Stimulated activated CD8-positive, alpha-beta memory T cell treated with anti-CD3 and anti-CD28 coated beads, Interleukin-2, amount 100 ng/mL, for 1 hour (primary cell): Measurements from ENCODE around the gene RNU1-3.
"Not testable (repeated sequence)": the region's sequence is repeated elsewhere in the genome, so short reads cannot be mapped to it uniquely, and the experiment has no call there.

Source experiments
- DNase-seq, 2 donors: peaks; one replicate each; pipeline ENCODE4 v3.0.0-alpha.2; 2020; ENCODE audit warnings: low read depth in 2 of 2

The RNU1-3 gene

DNA sequence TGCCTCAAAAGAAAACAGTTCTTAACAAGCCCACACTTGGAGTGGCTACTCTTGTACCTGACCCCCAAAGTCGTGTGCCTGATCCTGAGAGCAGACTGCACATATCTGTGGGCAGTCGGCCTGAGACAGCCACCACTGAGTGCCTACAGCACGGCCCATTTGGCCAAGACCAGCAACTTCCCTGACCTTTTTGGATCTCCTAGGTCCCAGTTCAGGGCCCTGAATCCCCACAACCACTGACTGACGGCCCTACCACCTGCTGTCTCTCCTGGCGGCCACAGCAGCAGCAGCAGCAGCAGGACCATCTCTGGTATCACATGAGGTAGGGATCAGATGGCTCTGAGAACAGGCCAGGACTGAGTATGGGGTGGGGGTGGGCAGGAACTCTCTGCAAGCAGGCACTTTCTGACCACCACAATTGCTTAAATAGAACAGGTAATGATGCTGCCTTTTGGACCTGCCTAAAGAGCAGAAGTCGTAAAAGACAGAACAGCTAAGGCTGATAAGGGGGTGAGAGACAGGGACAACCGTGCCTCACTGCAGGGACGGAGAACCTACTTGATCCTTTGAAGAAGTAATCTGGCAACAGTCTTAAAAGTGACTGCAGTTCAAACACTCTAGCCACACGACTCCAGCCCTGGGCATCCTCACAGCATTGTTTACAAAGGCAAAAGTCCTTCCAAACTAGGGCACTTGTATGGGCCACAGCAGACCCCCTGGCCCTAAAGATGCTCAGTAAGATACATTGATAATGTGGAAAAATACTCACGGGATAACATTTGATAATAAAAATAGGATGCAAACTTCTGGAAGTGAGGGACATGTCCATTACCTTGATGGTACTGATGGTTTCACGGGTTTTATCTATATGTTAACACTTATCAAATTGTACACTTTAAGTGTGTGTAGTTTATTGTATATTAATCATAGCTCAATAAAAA is 27.4 kb downstream of the RNU1-3 start:
- DNase-seq = not testable (repeated sequence)

DNA sequence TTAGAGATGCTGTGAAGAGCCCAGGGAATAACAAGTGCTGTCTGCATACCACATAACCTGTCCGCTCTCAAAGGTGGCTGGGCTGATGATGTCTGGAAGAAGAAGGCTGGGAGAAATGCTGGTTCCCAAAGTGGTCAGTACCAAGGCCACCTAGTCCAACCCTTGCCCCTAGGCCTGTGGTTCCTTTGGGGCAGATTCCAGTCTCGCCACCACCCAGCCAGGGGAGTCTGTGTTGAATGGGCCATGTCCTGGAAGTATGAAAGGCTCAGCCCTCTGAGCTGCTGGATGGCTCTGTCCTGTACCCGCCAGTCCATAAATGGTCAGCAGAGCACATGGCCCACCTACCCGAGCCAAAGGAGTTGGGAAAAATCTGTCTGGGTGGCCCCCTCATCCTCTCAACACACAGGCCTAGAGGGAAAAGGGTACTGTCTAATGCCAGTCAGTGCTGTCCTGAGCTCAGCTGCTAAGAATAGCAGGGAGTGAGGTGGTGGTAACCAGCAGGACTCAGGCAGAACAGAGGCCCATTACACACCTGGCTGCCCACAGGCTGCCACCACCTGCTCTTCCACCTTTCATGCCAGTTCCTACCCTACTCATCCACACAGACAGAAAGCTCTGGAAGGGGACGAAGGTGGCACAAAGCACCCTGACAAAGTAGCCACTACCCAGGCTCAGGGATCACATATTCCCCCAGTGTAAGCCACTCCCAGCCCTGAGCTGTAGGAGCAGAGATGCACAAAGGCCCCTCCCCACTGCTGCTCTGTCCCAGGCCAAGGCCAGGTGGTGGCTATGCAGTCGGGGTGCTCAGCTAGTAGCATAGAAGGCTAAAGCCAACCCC is 28.6 kb downstream of the RNU1-3 start:
- DNase-seq = not testable (repeated sequence)

DNA sequence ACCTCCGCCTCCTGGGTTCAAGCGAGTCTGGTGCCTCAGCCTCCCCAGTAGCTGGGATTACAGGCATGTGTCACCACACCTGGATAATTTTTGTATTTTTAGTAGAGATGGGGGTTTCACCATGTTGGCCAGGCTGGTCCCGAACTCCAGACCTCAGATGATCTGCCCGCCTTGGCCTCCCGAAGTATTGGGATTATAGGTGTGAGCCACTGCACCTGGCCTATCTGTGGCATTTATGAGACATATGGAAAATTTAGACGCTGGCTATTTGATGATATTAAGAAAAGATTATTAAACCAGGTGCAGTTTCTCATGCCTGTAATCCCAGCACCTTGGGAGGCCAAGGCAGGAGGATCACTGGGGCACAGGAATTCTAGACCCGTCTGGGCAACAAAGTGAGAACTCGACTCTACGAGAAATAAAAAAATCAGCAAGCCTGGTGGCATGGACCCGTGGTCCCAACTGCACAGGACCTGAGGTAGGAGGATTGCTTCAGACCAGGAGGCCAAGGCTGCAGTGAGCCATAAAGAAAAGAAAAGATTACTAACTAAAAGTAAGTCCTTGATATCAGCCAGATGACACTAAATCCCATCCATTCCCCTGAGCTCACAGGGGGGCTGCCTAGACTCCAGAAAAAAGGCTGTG is 30.1 kb downstream of the RNU1-3 start:
- DNase-seq = not testable (repeated sequence)

DNA sequence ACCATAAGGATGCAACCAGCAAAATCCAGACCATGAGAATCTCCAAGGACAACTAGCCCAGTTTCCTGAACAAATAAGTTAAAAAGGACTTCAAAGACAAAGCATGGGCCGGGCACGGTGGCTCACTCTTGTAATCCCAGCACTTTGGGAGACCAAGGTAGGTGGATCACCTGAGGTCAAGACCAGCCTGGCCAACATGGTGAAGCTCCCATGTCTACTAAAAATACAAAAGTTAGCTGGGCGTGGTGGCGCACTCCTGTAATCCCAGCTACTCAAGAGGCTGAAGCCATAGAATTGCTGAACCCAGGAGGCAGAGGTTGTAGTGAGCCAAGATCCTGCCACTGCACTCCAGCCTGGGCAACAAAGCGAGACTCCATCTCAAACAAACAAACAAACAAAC is 30.8 kb downstream of the RNU1-3 start:
- not testable (repeated sequence) for DNase-seq

- not testable (repeated sequence) for DNase-seq
Measured at GRCh38 chr1:16633540-16634282, 33.0 kb downstream of the RNU1-3 start.

DNA sequence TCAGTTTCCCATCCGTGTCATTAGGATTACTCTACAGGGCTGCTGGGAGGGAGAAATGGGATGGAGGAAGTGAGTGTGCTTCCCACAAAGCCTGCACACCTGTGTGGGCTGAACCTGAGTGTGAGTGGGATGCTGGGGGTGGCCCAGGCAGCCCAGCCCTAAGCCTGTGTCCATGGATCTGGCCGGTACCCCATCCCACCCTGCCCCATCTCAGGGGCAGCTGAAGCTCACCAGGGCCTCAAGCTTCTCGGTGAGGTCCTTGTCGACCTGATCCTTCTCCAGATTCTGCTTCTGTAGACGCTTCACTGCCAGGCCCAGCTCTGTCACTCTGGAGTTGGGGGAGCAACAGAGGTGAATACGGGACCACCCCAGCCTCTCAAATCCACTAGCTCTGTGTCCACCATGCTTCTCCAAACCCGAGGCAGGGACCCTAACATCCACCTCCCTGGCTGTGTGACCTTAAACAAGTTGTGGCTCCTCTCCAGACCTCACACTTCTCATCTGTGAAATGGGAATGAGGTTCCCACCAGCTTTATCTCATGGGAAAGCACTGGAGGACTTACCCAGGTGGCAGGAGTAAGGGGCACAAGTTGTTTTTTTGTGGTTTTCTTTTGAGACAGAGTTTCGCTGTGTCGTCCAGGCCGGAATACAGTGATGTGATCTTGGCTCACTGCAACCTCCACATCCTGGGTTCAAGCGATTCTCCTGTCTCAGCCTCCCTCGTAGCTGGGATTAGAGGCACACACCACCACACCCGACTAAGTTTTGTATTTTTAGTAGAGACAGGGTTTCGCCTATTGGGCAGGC is 34.5 kb downstream of the RNU1-3 start:
- DNase-seq = not testable (repeated sequence)

GRCh38 chr1:16631248-16632043 is 35.3 kb downstream of the RNU1-3 start:
- no peak for DNase-seq

DNA sequence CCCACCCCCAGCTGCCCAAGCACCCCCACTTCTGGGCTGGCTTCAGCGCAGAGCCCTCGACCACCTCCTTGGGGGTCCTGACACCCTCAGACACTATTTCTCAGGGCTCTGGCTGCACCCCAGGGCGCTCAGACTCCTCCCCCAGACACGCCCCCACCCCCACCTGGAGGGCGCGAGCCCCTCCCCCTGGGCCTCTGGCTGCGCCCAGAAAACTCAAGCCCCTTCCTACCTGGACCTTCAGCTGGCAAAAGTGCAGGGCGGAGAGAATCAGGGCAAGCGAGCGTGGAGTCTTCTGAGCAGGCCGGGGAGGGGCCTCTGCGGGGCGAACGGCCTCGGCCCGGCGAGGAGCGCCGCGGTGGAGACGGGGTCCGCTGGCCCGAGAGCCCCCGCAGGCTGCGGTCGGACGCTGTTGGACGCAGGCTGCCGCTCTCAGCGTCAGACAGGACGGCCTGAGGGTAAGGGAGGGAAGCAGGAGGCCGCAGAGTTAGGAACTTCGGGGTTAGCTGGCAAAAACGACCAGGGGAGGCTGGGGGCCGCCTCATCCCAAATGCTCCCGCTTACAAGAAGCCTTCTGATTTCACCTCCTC is 36.0 kb downstream of the RNU1-3 start:
- no peak for DNase-seq

DNA sequence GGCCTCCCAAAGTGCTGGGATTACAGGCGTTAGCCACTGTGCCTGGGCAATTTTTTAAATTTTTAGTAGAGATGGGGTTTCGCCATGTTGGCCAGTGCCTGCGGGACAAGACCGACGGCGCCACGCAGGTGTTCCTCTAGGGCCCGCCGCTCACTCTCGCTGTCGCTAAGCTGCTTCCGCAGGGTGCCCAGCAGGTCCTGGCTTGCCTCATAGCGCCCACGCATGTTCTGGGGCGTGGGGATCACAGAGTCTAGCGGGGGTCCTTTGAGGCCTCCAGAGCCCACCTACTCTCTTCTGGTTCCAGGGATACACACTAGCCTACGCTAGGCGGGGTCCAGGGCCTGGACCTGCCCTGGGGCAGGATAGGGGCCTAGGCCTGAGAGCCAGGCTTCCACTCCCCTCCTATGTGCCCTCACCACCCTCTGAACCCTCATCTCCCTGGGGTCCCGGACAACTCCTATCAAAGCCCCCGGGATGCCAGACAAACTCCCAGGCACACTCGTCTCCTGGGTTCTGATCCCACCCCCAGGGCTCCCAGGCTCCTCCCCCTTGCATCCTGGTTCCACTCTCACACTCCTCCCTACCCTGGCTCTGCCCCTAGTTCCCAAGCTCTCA is 36.7 kb downstream of the RNU1-3 start:
- DNase-seq = not testable (repeated sequence)

- no peak for DNase-seq
Measured at GRCh38 chr1:16628361-16629111, 38.2 kb downstream of the RNU1-3 start.

- not testable (repeated sequence) for DNase-seq
Measured at GRCh38 chr1:16626409-16626983, 40.3 kb downstream of the RNU1-3 start.

- DNase-seq = no peak
Measured at GRCh38 chr1:16625497-16626408, 41.0 kb downstream of the RNU1-3 start.

DNA sequence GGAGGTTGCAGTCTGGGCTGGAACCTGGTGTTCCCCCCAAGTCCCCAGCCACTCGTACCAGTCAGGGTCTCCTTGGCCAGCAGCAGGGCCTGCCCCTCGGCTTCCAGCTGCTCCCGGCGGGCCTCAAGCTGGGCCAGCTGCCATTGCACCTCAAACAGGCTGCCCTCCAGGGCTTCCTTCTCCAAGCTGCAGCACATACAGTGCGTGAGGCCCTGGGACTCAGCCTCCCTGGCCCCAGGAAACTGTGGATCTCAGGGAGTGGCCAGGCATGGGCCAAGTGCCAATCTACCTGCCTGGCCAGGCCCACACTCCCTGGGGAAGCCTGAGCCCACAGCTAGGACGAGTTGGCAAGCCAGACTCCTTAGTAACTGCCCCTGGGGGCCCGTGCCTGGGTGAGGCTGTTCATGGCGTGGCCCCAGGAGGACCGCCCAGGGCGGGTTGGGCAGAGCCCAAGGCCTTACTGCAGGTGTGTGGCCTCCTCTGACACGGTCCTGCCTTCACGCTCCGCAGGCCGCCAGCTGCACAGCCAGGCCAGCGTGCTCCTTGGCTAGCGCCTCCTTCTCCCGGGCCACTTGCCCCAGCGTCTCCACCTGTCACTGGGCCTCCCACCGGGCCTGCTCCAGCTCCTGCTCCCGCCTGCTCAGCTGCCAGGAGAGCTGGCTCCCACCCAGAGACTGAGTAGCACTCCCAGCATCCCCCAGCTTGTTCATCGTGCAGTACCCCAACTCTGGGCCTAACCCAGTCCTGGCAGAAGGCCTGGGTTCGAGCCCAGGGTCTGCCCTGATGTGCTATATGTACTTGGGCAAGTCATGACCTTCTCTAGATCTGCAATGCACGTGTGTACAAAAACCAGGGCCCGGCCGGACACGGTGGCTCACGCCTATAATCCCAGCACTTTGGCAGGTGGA is 42.7 kb downstream of the RNU1-3 start:
- DNase-seq = not testable (repeated sequence)

DNA sequence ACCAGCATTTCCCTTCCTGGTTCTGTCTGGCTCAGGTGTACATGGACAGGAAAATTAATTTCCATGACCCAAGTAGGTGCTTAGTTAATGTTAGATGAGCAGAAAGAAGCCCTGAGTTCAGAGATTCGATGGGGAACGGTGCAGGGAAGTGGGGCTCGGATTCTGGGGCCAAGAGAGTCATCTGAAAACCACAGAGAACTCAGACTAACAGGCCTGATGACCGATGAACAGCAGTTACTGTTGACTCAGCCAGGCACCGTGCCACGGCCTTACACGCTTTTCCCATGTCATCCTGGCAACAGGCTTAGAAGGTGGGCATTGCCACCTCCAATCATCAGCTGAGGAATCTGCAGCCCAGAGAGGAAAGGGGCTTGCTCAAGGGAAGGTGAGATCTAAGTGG is 43.4 kb downstream of the RNU1-3 start:
- not testable (repeated sequence) for DNase-seq

- DNase-seq = not testable (repeated sequence)
Measured at GRCh38 chr1:16621681-16622315, 45.0 kb downstream of the RNU1-3 start.
